ENCODE results near the gene COL27A1. TPM values are rescaled to one million over a fixed set of nuclear protein-coding genes. Genes with fewer than 3 reads are reported as not detected.

The COL27A1 gene
- total RNA-seq, 1 donor from 2014 or later = 6.4 TPM

DNA sequence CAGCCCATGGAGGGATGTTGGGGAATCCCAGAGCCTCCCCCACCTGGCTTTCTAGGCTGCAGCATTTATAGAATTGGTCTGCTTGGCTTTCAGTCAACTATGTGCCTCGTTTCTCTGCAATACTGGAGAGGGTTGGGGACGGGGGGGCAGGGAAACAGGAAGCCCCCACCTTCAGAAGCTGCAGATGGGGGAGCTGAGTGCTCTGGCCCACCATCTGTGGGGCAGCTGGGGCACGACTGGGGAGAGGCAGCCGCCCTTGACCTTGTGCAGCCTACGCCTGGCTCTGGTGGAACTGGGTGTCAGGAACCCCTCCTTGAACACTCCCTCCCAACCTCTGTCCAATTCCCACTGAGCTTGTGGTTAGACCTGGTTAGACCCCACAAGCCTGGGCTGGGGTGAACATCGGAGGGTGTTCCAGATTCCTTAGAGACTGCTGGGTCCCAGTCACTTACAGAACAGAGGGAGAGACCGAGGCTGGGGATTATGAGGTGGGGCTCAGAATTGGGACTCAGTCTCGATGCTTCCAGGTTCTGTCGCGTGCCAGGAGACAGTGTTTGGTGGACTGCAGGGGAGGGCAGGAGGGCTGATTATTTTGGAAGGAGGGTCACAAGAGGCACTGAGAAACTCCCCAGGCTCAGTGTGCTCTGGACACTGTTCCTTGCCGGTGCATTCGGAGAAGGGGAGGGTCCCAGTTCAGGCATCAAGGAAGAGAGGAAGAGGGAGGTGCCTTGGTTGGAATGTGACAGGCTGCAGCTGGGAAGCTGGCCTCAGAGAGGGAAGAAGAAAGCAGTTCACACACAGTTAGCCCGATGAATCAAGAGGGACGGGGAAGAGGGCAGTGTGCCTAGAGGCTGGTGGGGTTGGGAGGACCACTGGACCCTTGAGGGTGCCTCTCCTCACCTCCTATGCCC lies 25.6 kb downstream of the COL27A1 start:
- TF ChIP-seq, protein P1, sequence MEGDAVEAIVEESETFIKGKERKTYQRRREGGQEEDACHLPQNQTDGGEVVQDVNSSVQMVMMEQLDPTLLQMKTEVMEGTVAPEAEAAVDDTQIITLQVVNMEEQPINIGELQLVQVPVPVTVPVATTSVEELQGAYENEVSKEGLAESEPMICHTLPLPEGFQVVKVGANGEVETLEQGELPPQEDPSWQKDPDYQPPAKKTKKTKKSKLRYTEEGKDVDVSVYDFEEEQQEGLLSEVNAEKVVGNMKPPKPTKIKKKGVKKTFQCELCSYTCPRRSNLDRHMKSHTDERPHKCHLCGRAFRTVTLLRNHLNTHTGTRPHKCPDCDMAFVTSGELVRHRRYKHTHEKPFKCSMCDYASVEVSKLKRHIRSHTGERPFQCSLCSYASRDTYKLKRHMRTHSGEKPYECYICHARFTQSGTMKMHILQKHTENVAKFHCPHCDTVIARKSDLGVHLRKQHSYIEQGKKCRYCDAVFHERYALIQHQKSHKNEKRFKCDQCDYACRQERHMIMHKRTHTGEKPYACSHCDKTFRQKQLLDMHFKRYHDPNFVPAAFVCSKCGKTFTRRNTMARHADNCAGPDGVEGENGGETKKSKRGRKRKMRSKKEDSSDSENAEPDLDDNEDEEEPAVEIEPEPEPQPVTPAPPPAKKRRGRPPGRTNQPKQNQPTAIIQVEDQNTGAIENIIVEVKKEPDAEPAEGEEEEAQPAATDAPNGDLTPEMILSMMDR (IDR thresholded peaks at IDR 0.05; ENCODE audit: borderline replicate concordance) = no peak
- Histone ChIP-seq H3K4me1 (peaks cover 88% of the 10 kb centered on the region), H3K4me3 (no peak overlapping the region), H3K9me3 (replicated peaks) (no peaks in the 10 kb centered on the region), H3K27ac (replicated peaks) (peak overlapping the region; percentile 82), H3K36me3 (no peaks in the 10 kb centered on the region), H3K27me3 (ENCODE audit: low read depth) (no peaks in the 10 kb centered on the region)
- intact Hi-C loops (cut with micrococcal nuclease) = loop anchor here (10.0 kb wide), 1 partner anchor 64 kb away; no protein-coding TSS in a partner anchor
- peak; percentile 40 for DNase-seq

DNA sequence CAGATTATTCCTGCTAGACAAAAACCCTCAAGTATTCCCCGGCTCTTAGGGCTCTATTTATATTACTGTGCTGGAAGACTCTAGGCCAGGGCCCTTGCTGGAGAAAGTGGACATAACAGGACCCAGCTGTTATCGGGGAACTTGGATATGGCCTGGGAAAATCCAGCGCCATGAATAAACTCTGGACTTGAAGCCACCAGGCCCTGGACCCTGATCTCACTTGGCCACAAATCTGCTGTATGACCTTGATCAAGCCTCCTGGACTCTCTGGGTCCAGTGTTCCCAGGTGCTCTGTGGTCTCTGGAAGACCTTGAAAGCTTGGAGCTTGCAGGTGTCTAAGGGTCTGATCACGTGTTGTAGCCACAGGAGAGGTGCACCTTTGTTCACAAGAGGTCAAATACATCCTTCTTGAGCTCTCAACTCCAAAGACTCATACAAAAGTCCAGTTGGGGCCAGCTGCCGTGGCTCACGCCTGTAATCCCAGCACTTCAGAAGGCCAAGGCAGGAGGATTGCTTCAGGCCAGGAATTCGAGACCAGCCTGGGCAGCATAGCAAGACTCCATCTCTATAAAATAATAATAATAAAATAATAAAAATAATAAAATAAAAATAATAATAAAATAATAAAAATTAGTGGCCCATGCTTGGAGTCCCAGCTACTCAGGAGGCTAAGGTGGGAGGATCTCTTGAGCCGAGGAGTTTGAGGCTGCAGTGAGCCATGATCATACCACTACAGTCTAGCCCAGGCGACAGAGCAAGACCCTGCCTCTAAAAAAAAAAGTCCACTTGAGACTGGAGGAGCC lies 26.5 kb downstream of the COL27A1 start:
- TF ChIP-seq, protein P1 (IDR thresholded peaks at IDR 0.05; ENCODE audit: borderline replicate concordance) = no peak
- peak overlapping the region; percentile 82 for H3K27ac ChIP-seq (replicated peaks)
- no peaks in the 10 kb centered on the region for H3K27me3 ChIP-seq (ENCODE audit: low read depth)
- no peak for DNase-seq
- intact Hi-C loops (cut with micrococcal nuclease) = loop anchor here (10.0 kb wide), 1 partner anchor 63 kb away; no protein-coding TSS in a partner anchor
- H3K4me3 ChIP-seq = no peak overlapping the region
- H3K4me1 ChIP-seq = peaks cover 79% of the 10 kb centered on the region
- no peaks in the 10 kb centered on the region for H3K9me3 ChIP-seq (replicated peaks)
- no peaks in the 10 kb centered on the region for H3K36me3 ChIP-seq

DNA sequence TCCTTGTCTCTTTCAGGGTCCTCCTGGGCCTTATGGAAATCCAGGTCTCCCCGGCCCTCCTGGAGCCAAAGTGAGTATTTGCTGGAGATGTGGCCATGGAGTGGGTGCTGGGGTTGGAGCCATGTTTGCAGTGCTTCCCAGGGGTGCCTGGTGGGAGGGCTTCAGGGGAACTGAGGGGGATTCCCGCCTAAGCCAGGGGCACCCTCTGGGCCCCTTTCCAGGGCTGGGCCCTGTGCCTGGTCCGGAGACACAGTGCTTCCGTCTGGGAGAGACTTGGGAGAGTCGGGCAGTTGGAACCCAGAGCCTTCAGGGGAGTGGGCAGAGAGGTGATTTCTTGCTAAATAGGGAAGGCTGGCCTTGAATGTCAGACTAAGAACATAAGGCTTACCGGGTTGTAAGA lies 27.7 kb downstream of the COL27A1 start:
- intact Hi-C loops (cut with micrococcal nuclease) = loop anchor here (10.0 kb wide), 1 partner anchor 62 kb away; no protein-coding TSS in a partner anchor
- TF ChIP-seq, protein P1 (IDR thresholded peaks at IDR 0.05; ENCODE audit: borderline replicate concordance) = no peak
- Histone ChIP-seq H3K27me3 (ENCODE audit: low read depth) (no peaks in the 10 kb centered on the region), H3K4me3 (no peak overlapping the region), H3K9me3 (replicated peaks) (no peaks in the 10 kb centered on the region), H3K4me1 (peaks cover 67% of the 10 kb centered on the region), H3K36me3 (no peaks in the 10 kb centered on the region), H3K27ac (replicated peaks) (no peak overlapping the region)
- DNase-seq = no peak

DNA sequence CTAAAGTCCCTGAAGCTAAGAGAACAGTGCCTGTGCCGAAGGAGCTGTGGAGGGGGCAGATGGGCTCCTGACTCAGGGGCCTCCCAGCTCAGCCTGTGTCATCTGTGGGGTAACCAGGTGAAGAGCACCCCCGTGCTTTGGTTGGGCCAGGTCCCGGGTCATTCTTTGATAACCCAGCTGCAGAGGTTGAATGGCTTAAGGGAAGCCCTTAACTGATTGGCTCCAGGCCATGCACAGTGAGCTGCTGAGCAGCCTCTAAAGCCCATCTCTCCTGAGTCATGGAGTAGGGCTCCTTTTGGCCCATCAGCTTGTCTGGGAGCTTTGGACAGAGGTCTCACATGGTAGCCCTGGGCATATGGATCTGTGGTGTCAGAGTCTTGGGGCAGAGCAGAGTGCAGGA lies 28.7 kb downstream of the COL27A1 start:
- intact Hi-C loops (cut with micrococcal nuclease) = loop anchor here (10.0 kb wide), 1 partner anchor 61 kb away; no protein-coding TSS in a partner anchor
- peaks cover 57% of the 10 kb centered on the region for H3K4me1 ChIP-seq
- H3K4me3 ChIP-seq = no peak overlapping the region
- DNase-seq = no peak
- H3K27me3 ChIP-seq (ENCODE audit: low read depth) = no peaks in the 10 kb centered on the region
- no peak overlapping the region for H3K27ac ChIP-seq (replicated peaks)
- H3K36me3 ChIP-seq = no peaks in the 10 kb centered on the region
- TF ChIP-seq, protein P1 (IDR thresholded peaks at IDR 0.05; ENCODE audit: borderline replicate concordance) = no peak
- peaks cover 2% of the 10 kb centered on the region for H3K9me3 ChIP-seq (replicated peaks)

DNA sequence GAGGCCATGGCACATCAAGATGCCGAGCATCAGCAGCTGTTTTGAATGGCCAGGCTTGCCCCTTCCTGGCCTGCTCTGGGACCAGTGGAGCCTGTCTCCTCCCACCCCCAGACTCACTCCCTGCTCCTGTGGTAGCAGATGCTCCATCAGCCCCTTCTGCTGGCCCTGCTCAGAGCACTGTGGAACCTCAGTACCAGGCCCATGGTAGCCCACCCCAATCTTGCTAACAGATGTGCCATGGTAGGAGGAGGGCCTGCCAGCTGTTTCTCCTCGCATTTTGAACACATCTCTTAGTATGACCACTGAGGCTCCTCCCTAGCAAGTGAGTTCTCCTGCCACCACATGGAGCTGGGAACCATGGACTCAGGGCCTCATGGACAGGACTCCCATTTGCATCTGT lies 29.5 kb downstream of the COL27A1 start:
- H3K27ac ChIP-seq (replicated peaks) = no peak overlapping the region
- TF ChIP-seq, protein P1 (IDR thresholded peaks at IDR 0.05; ENCODE audit: borderline replicate concordance) = no peak
- H3K4me1 ChIP-seq = peaks cover 49% of the 10 kb centered on the region
- DNase-seq = no peak
- intact Hi-C loops (cut with micrococcal nuclease) = loop anchor here (10.0 kb wide), 1 partner anchor 60 kb away; no protein-coding TSS in a partner anchor
- H3K36me3 ChIP-seq = peaks cover 3% of the 10 kb centered on the region
- H3K27me3 ChIP-seq (ENCODE audit: low read depth) = no peaks in the 10 kb centered on the region
- peaks cover 10% of the 10 kb centered on the region for H3K9me3 ChIP-seq (replicated peaks)
- no peak overlapping the region for H3K4me3 ChIP-seq
